Liver (tissue), 3 donors: Measurements from ENCODE around the gene KXD1.

ENCODE experiments used
- CTCF ChIP-seq: fragments of 150-350 bp; IDR thresholded peaks from 2 replicates; pipeline ENCODE4 v1.5.1; 2017; ENCODE audit warnings: improper control_type of control experiment, low read depth, low read length; ENCODE audit not compliant: missing input control
- NR2F2 ChIP-seq: IDR thresholded peaks from 2 replicates; pipeline ENCODE4 v1.6.1; 2016; ENCODE audit warnings: antibody characterized with exemption
- RXRA ChIP-seq, 2 donors: IDR thresholded peaks; 2 replicates each; pipeline ENCODE4 v1.6.1; 2017 to 2018; ENCODE audit warnings: antibody characterized with exemption in 2 of 2, mild to moderate bottlenecking in 1 of 2
- ZBTB33 ChIP-seq: IDR thresholded peaks from 2 replicates; pipeline ENCODE4 v1.6.1; 2016; ENCODE audit warnings: antibody characterized with exemption
- donor health status: healthy.
- donor health status: healthy.

- TF ChIP-seq CTCF = no peak
- TF ChIP-seq NR2F2 = no peak
- TF ChIP-seq ZBTB33 = no peak
- TF ChIP-seq RXRA (IDR thresholded peaks at IDR 0.05) = no peak
Observed at GRCh38 chr19:18576383-18576782, 18.7 kb downstream of the KXD1 start.
